NB4 (cell line): Measurements from ENCODE around the gene VIPR2.
"Not testable (repeated sequence)": the region's sequence is repeated elsewhere in the genome, so short reads cannot be mapped to it uniquely, and the experiment has no call there.

Experiments used
- DNase-seq: peaks from one replicate; pipeline ENCODE4 v3.0.0; 2010; ENCODE audit warnings: low read depth
- H3K4me3 ChIP-seq: one replicate; pipeline ENCODE4 v1.5.1; 2011; ENCODE audit warnings: mild to moderate bottlenecking, low read depth, low read length, moderate library complexity
- CTCF ChIP-seq: IDR thresholded peaks from one replicate; pipeline ENCODE4 v1.5.1; 2012; ENCODE audit warnings: low read depth, low read length
- MYC ChIP-seq: IDR thresholded peaks from 2 replicates; pipeline ENCODE4 v1.6.1; 2011; ENCODE audit warnings: low read depth, low read length
- POLR2A ChIP-seq: IDR thresholded peaks from 2 replicates; pipeline ENCODE4 v1.6.1; 2011; ENCODE audit warnings: mild to moderate bottlenecking; ENCODE audit not compliant: insufficient read length; ENCODE audit errors: extremely low read depth
- TF ChIP-seq, protein P1 (sequence below): IDR thresholded peaks from 2 replicates; pipeline ENCODE4 v1.6.1; 2011; ENCODE audit warnings: low read depth, low read length

VIPR2 gene

DNA sequence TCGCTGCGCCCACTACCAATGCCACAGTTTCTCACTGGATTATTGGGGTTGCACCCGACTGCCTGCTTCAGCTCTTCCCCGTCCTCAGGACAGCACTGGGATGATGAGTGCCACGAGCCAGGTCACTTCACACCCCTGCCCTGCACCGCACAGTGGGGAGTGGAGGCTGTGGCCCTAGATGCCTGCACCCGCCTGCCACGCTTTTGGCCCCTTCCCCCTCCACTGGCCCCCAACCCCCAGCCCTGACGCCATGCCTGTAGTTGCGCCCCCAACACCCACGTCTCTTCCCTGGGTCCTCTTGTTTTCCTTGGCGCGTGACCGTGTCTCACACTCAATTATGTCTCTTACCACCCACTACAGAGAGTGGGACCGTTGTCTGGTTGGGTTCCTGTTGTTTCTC is 134.3 kb downstream of the VIPR2 start:
- DNase-seq, result no peak
- no peak for TF ChIP-seq POLR2A
- TF ChIP-seq CTCF, result no peak
- H3K4me3 ChIP-seq, result no peak overlapping the region

DNA sequence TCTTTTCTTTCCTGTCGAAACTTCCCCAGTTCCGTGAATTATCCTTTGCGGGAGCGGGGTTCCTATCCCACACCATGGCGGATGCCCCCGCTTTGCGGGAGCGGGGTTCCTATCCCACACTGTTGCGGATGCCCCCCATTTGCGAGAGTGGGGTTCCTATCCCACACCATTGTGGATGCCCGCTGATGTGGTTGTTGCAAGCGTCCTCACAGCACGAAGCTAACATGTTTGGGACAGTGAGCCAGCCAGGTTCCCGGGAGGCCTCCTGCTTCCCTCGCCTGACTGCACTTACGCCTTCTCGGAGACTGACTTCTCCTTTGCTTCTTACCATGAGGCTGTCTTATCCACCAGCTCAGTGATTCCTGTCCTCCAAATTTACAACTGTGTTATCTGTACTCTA is 134.7 kb downstream of the VIPR2 start:
- no peak for TF ChIP-seq MYC
- TF ChIP-seq POLR2A, result no peak
- TF ChIP-seq, protein P1, sequence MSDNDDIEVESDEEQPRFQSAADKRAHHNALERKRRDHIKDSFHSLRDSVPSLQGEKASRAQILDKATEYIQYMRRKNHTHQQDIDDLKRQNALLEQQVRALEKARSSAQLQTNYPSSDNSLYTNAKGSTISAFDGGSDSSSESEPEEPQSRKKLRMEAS, result no peak
- no peak for TF ChIP-seq CTCF
- DNase-seq, result no peak
- H3K4me3 ChIP-seq, result no peak overlapping the region

DNA sequence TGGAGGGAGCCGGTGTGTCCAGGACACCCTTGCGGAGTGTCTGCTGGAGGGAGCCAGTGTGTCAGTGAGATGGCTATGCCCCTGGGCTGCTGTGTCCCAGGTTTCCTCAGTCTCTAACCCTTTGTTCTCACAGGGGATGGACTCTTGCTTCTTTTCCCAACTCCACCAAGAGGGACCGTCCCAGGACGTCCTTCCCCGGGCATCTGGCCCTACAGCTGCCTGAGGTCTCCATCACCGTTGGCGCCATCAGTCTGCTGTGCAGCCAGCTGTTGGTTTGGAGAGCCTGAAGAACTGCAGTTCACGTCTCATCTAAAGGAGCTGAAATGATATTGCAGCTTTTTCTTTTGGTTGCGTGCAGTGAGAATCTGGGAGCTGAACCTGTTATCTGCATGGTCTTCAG is 136.2 kb downstream of the VIPR2 start:
- no peak for DNase-seq
- no peak overlapping the region for H3K4me3 ChIP-seq
- TF ChIP-seq, protein P1, result no peak
- TF ChIP-seq MYC (no peak), POLR2A (no peak), CTCF (no peak)

GRCh38 chr7:159007996-159008389 is 136.7 kb downstream of the VIPR2 start:
- no peak overlapping the region for H3K4me3 ChIP-seq
- no peak for DNase-seq
- TF ChIP-seq MYC (no peak), POLR2A (no peak), CTCF (no peak)
- TF ChIP-seq, protein P1, result no peak

GRCh38 chr7:159007364-159007995 is 137.2 kb downstream of the VIPR2 start:
- DNase-seq, result no peak
- no peak for TF ChIP-seq POLR2A
- TF ChIP-seq MYC, result no peak
- no peak for TF ChIP-seq CTCF
- TF ChIP-seq, protein P1, result no peak
- H3K4me3 ChIP-seq, result no peak overlapping the region

GRCh38 chr7:159006610-159007130 is 138.0 kb downstream of the VIPR2 start:
- no peak for DNase-seq
- no peak overlapping the region for H3K4me3 ChIP-seq
- TF ChIP-seq, protein P1, result no peak
- TF ChIP-seq MYC (no peak), CTCF (no peak), POLR2A (no peak)

DNA sequence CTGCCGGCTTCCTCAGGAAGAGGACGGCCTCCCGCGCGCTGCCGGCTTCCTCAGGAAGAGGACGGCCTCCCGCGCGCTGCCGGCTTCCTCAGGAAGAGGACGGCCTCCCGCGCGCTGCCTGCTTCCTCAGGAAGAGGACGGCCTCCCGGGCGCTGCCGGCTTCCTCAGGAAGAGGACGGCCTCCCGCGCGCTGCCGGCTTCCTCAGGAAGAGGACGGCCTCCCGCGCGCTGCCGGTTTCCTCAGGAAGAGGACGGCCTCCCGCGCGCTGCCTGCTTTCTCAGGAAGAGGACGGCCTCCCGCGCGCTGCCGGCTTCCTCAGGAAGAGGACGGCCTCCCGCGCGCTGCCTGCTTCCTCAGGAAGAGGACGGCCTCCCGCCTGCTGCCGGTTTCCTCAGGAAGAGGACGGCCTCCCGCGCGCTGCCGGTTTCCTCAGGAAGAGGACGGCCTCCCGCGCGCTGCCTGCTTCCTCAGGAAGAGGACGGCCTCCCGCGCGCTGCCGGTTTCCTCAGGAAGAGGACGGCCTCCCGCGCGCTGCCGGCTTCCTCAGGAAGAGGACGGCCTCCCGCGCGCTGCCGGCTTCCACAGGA is 138.6 kb downstream of the VIPR2 start:
- DNase-seq, H3K4me3 ChIP-seq: not testable (repeated sequence)
